Measurements from ENCODE around the gene ST6GALNAC1. TPM values are rescaled to one million over a fixed set of nuclear protein-coding genes. Genes with fewer than 3 reads are reported as not detected.
"Not testable (repeated sequence)": the region's sequence is repeated elsewhere in the genome, so short reads cannot be mapped to it uniquely, and the experiment has no call there.

ST6GALNAC1 gene
- polyA plus RNA-seq, 1 experiment, result not detected

GRCh38 chr17:76611758-76612157, 31.8 kb downstream of the ST6GALNAC1 start:
- POLR2A ChIA-PET, result no interaction called here
- DNase-seq (ENCODE audit: low read depth, low spot score), result no peak
- CTCF ChIA-PET, result interaction anchor here (0.6 to 1.9 kb wide), 2 partner anchors 13 to 26 kb away, joined by 7 to 10 read pairs; no protein-coding TSS in a partner anchor

GRCh38 chr17:76611080-76611749, 32.3 kb downstream of the ST6GALNAC1 start:
- DNase-seq (ENCODE audit: low read depth, low spot score); H3K4me3 ChIP-seq (ENCODE audit: low read depth, low read length); H3K9me3 ChIP-seq (ENCODE audit: control insufficient read depth, insufficient read depth, low read length); H3K27ac ChIP-seq (ENCODE audit: low read depth, low read length); H3K27me3 ChIP-seq (ENCODE audit: control insufficient read depth, insufficient read depth, low read length); POLR2A ChIA-PET: not testable (repeated sequence)
- CTCF ChIA-PET, result interaction anchor here (1.9 kb wide), 1 partner anchor 13 kb away, joined by 10 read pairs; no protein-coding TSS in a partner anchor

More at GRCh38 chr17:76611758-76612157, 31.8 kb downstream of the ST6GALNAC1 start:
- Histone ChIP-seq H3K27me3 (ENCODE audit: control insufficient read depth, insufficient read depth, low read length) (no peaks in the 10 kb centered on the region), H3K27ac (ENCODE audit: low read depth, low read length) (no peak overlapping the region), H3K4me3 (ENCODE audit: low read depth, low read length) (no peak overlapping the region), H3K9me3 (ENCODE audit: control insufficient read depth, insufficient read depth, low read length) (peaks cover 9% of the 10 kb centered on the region; the same call in 1 of the 2 replicates)
- no peak for TF ChIP-seq CTCF (IDR thresholded peaks at IDR 0.05; ENCODE audit: low read depth, low read length)

GRCh38 chr17:76606685-76607084, 36.9 kb downstream of the ST6GALNAC1 start:
- H3K4me3 ChIP-seq (ENCODE audit: low read depth, low read length); H3K9me3 ChIP-seq (ENCODE audit: control insufficient read depth, insufficient read depth, low read length); H3K27ac ChIP-seq (ENCODE audit: low read depth, low read length); DNase-seq (ENCODE audit: low read depth, low spot score); POLR2A ChIA-PET; H3K27me3 ChIP-seq (ENCODE audit: control insufficient read depth, insufficient read depth, low read length): not testable (repeated sequence)
- CTCF ChIA-PET, result interaction anchor here (0.6 kb wide), 1 partner anchor 17 kb away, joined by 4 read pairs; no protein-coding TSS in a partner anchor

- ChIA-PET POLR2A (no interaction called here), CTCF (interaction anchor here (1.0 to 3.7 kb wide), 2 partner anchors 23 to 80 kb away, joined by 3 to 24 read pairs; no protein-coding TSS in a partner anchor)
- Histone ChIP-seq H3K4me3 (ENCODE audit: low read depth, low read length) (no peak overlapping the region), H3K27ac (ENCODE audit: low read depth, low read length) (no peak overlapping the region), H3K27me3 (ENCODE audit: control insufficient read depth, insufficient read depth, low read length) (no peaks in the 10 kb centered on the region), H3K9me3 (ENCODE audit: control insufficient read depth, insufficient read depth, low read length) (no peaks in the 10 kb centered on the region; the same call in 1 of the 2 replicates)
- no peak for DNase-seq (ENCODE audit: low read depth, low spot score)
- TF ChIP-seq CTCF (IDR thresholded peaks at IDR 0.05; ENCODE audit: low read depth, low read length), result no peak
Measured at GRCh38 chr17:76601065-76601464, 42.5 kb downstream of the ST6GALNAC1 start.

GRCh38 chr17:76599694-76600460, 43.7 kb downstream of the ST6GALNAC1 start:
- POLR2A ChIA-PET, result interaction anchor here (0.6 kb wide), 1 partner anchor 80 kb away, joined by 3 read pairs; no protein-coding TSS in a partner anchor

More at GRCh38 chr17:76599694-76600460, 43.7 kb downstream of the ST6GALNAC1 start:
- Histone ChIP-seq H3K4me3 (ENCODE audit: low read depth, low read length) (no peak overlapping the region), H3K9me3 (ENCODE audit: control insufficient read depth, insufficient read depth, low read length) (no peaks in the 10 kb centered on the region; the same call in 1 of the 2 replicates), H3K27me3 (ENCODE audit: control insufficient read depth, insufficient read depth, low read length) (no peaks in the 10 kb centered on the region), H3K27ac (ENCODE audit: low read depth, low read length) (no peak overlapping the region)
- no peak for TF ChIP-seq CTCF (IDR thresholded peaks at IDR 0.05; ENCODE audit: low read depth, low read length)
- no peak for DNase-seq (ENCODE audit: low read depth, low spot score)
- CTCF ChIA-PET, result interaction anchor here (1.0 to 3.7 kb wide), 2 partner anchors 24 to 81 kb away, joined by 3 to 24 read pairs; no protein-coding TSS in a partner anchor

All from AG04450 (cell line).